GM12878 (cell line): ENCODE results near the gene PFKFB3. TPM values are rescaled to one million over a fixed set of nuclear protein-coding genes. Genes with fewer than 3 reads are reported as not detected.
A peak's percentile ranks its signal among the peaks of the same experiment; 100 is the strongest.
"Not testable (repeated sequence)": the region's sequence is repeated elsewhere in the genome, so short reads cannot be mapped to it uniquely, and the experiment has no call there.

Experiments
- ATAC-seq: fragments of 200-7000 bp; cut with Tn5 transposase; 3 replicates; pipeline ENCODE4 v1.9.1; 2020; ENCODE audit warnings: mild to moderate bottlenecking, moderate library complexity
- BruUV-seq: library from RNA; stranded (reverse); fragments of 400-500 nt; replicated peaks from 2 replicates; lab custom pipeline; 2021; lab: Mats Ljungman, UMichigan
- CTCF ChIA-PET: fragments of 300-600 bp; sonication (Branson Sonifier 250); formaldehyde crosslinking; extraction: SDS; loops from one replicate; lab custom pipeline; 2021; ENCODE audit warnings: inconsistent platforms; lab: Yijun Ruan, JAX
- POLR2A ChIA-PET: fragments of 350-600 bp; formaldehyde crosslinking; extraction: SDS; loops from one replicate; lab custom pipeline; 2021; ENCODE audit warnings: inconsistent platforms; lab: Charles Lee
- RAD21 ChIA-PET: fragments of 300-600 bp; sonication (Branson Sonifier 250); formaldehyde crosslinking; loops from one replicate; lab custom pipeline; 2023; ENCODE audit warnings: antibody characterized with exemption; ENCODE audit not compliant: unreplicated experiment; lab: Charles Lee
- SMC1A ChIA-PET: fragments of 300-600 bp; sonication (Branson Sonifier 250); formaldehyde crosslinking; loops from one replicate; lab custom pipeline; 2023; ENCODE audit not compliant: unreplicated experiment, uncharacterized antibody; lab: Charles Lee
- DNase-seq: peaks from one replicate; pipeline ENCODE4 v3.0.0-alpha.2; 2011; ENCODE audit warnings: low read depth, low spot score
- FAIRE-seq: peaks from 3 replicates; lab custom pipeline; 2011; peaks lifted over from hg19 to GRCh38; lab: Jason Lieb, UNC
- H2AFZ ChIP-seq: 2 replicates; pipeline ENCODE4 v1.6.0; 2011; ENCODE audit warnings: low read depth, low read length, control low read depth; ENCODE audit not compliant: control insufficient read depth
- H3K27ac ChIP-seq: 2 replicates; pipeline ENCODE4 v1.5.1; 2011; ENCODE audit warnings: control low read depth; ENCODE audit not compliant: control insufficient read depth, insufficient read depth
- H3K27me3 ChIP-seq, 2 experiments: replicated peaks in 1 of 2; 2 replicates each; pipeline versions ENCODE4 v1.6.0 to v1.6.1; 2011; ENCODE audit warnings: low read length in 1 of 2; ENCODE audit not compliant: control insufficient read depth in 2 of 2, insufficient read depth in 2 of 2
- H3K36me3 ChIP-seq, 2 experiments: 2 replicates each; pipeline ENCODE4 v1.5.1; 2011; ENCODE audit warnings: low read length in 1 of 2; ENCODE audit not compliant: control insufficient read depth in 2 of 2, insufficient read depth in 2 of 2
- H3K4me1 ChIP-seq: 2 replicates; pipeline ENCODE4 v1.6.1; 2011; ENCODE audit warnings: mild to moderate bottlenecking, low read length, moderate library complexity, mixed read lengths; ENCODE audit not compliant: control insufficient read depth, insufficient read depth
- H3K4me2 ChIP-seq: 2 replicates; pipeline ENCODE4 v1.6.0; 2011; ENCODE audit warnings: control low read depth; ENCODE audit not compliant: control insufficient read depth, insufficient read depth
- H3K4me3 ChIP-seq: fragments of 200-600 bp; sonication (generic); 2 replicates; pipeline ENCODE4 v1.5.1; 2016
- H3K79me2 ChIP-seq: 2 replicates; pipeline ENCODE4 v1.6.0; 2011; ENCODE audit warnings: low read length; ENCODE audit not compliant: control insufficient read depth, insufficient read depth
- H3K9ac ChIP-seq: 2 replicates; pipeline ENCODE4 v1.8.0; 2011; ENCODE audit warnings: low read length, control low read depth, mixed read lengths; ENCODE audit not compliant: control insufficient read depth, insufficient read depth
- H3K9me3 ChIP-seq: replicated peaks from 3 replicates; pipeline ENCODE4 v1.5.1; 2011; ENCODE audit warnings: mild to moderate bottlenecking, low read length; ENCODE audit not compliant: control insufficient read depth, insufficient read depth
- H4K20me1 ChIP-seq: 2 replicates; pipeline ENCODE4 v1.6.0; 2011; ENCODE audit not compliant: control insufficient read depth, insufficient read depth
- ATF3 ChIP-seq: IDR thresholded peaks from 2 replicates; pipeline ENCODE4 v1.6.1; 2011; ENCODE audit warnings: low read depth, mild to moderate bottlenecking, low read length, moderate library complexity, borderline replicate concordance; ENCODE audit errors: extremely low read depth
- BMI1 ChIP-seq: fragments of 450-650 bp; IDR thresholded peaks from 2 replicates; pipeline ENCODE4 v1.6.1; 2016; ENCODE audit warnings: mild to moderate bottlenecking, moderate library complexity, borderline replicate concordance
- IRF4 ChIP-seq: IDR thresholded peaks from 2 replicates; pipeline ENCODE4 v1.6.1; 2011; ENCODE audit warnings: low read depth, low read length
- JUND ChIP-seq: IDR thresholded peaks from 2 replicates; pipeline ENCODE4 v1.6.1; 2012; ENCODE audit warnings: low read depth, mild to moderate bottlenecking, low read length, improper control_type of control experiment, moderate library complexity
- LARP7 ChIP-seq: fragments of 450-650 bp; IDR thresholded peaks from 2 replicates; pipeline ENCODE4 v1.6.1; 2017; ENCODE audit warnings: mild to moderate bottlenecking
- NR2C2 ChIP-seq: IDR thresholded peaks from 2 replicates; pipeline ENCODE4 v1.6.1; 2011; ENCODE audit warnings: borderline replicate concordance, low read depth; ENCODE audit not compliant: control insufficient read depth, insufficient read length
- NRF1 ChIP-seq: conservative IDR thresholded peaks from 2 replicates; pipeline ENCODE4 v1.6.1; 2011; ENCODE audit warnings: mild to moderate bottlenecking, low read depth, low read length, improper control_type of control experiment
- RAD21 ChIP-seq: IDR thresholded peaks from 2 replicates; pipeline ENCODE4 v1.6.1; 2011; ENCODE audit warnings: mild to moderate bottlenecking, low read depth, low read length, moderate library complexity; ENCODE audit not compliant: insufficient read depth
- SMAD5 ChIP-seq: IDR thresholded peaks from 2 replicates; pipeline ENCODE4 v1.6.1; 2016; ENCODE audit warnings: antibody characterized with exemption, low read depth
- ZNF274 ChIP-seq: IDR thresholded peaks from one replicate; pipeline ENCODE4 v1.8.0; 2011; ENCODE audit not compliant: insufficient read length, insufficient read depth
- WGBS: methylation state at CpG from one replicate; pipeline ENCODE4 v1.1.6; 2016; ENCODE audit warnings: low lambda C conversion rate; ENCODE audit not compliant: insufficient replicate concordance, insufficient coverage; ENCODE audit errors: missing lambda C conversion rate; 5-methylcytosine and 5-hydroxymethylcytosine counted together
- in situ Hi-C: fragments of 300-500 bp; cut with MboI; formaldehyde crosslinking; loops from 9 replicates; pipeline ENCODE4 v1.14.3; 2018; ENCODE audit warnings: mixed read lengths
- intact Hi-C: fragments of 100-400 bp; cut with micrococcal nuclease; formaldehyde crosslinking; loops from one replicate; pipeline ENCODE4 v1.14.2; 2022; ENCODE audit not compliant: unreplicated experiment
- polyA plus RNA-seq, 11 experiments: library from polyadenylated mRNA; depleted of rRNA in 4 of 11; unstranded in 6 of 11; stranded (reverse) in 5 of 11; fragments of >200 nt; fragmentation: Nextera tagmentation in 4 of 11; fragmentation: Illumina TruSeq in 1 of 11; extraction: Ambion mirVana in 4 of 11; extraction: Trizol in 1 of 11; gene quantifications; 1 replicate in 1 of 11; 2 replicates in 10 of 11; pipeline versions ENCODE4 v1.2.1 to v1.2.3, GENCODE V29; 2011 to 2016; ENCODE audit warnings: inconsistent platforms in 2 of 11, missing spikeins in 2 of 11, low read depth in 1 of 11
- total RNA-seq, 4 experiments: library from RNA; depleted of rRNA in 3 of 4; stranded (reverse); fragments of >200 nt in 3 of 4; fragmentation: Illumina TruSeq in 1 of 4; extraction: Trizol in 1 of 4; gene quantifications; 2 replicates each; pipeline versions ENCODE4 v1.2.1 to v1.2.3, GENCODE V29; 2013 to 2021

Gene PFKFB3
- total and polyA plus RNA-seq, 10 of the 15 experiments (the other 5 are each of a cell fraction or from before 2014, with no cell fraction given): 1.6 to 46.7 (median 13.7) TPM

- H2AFZ ChIP-seq: no peak overlapping the region
- peak overlapping the region; percentile 54 for H3K4me2 ChIP-seq
- no TSS peak for BruUV-seq
- H3K79me2 ChIP-seq: peaks cover 44% of the 10 kb centered on the region
- H3K4me3 ChIP-seq: peak overlapping the region; percentile 67; the same call in 1 of the 2 replicates
- H3K36me3 ChIP-seq: peaks cover 2 to 7% of the 10 kb centered on the region in 2 experiments; a peak in 3 of 4 replicates
- WGBS: 64% methylated on average over 6 of the region's 6 CpGs
- DNase-seq: no peak
- RAD21 ChIA-PET: interaction anchor here (1.2 kb wide), 1 partner anchor 237 kb away, joined by 3 read pairs; no protein-coding TSS in a partner anchor
- no peaks in the 10 kb centered on the region; the same call in 1 of the 2 replicates for H4K20me1 ChIP-seq
- peak overlapping the region; percentile 15; the same call in 1 of the 2 replicates for H3K27ac ChIP-seq
- H3K9ac ChIP-seq: no peak overlapping the region; the same call in 1 of the 2 replicates
- POLR2A ChIA-PET: interaction anchor here (0.6 kb wide), 1 partner anchor 37 kb away, joined by 3 read pairs; no protein-coding TSS in a partner anchor
- FAIRE-seq: no peak
- in situ Hi-C loops: no loop called here
- CTCF ChIA-PET: interaction anchor here (1.6 kb wide), 1 partner anchor 35 kb away, joined by 4 read pairs; no protein-coding TSS in a partner anchor
- H3K4me1 ChIP-seq: no peaks in the 10 kb centered on the region; the same call in 1 of the 2 replicates
- no peak for TF ChIP-seq LARP7
- no peak for TF ChIP-seq NRF1
- TF ChIP-seq BMI1: no peak
- TF ChIP-seq JUND: no peak
- no peak for TF ChIP-seq NR2C2
- no peak for TF ChIP-seq IRF4
- TF ChIP-seq ZNF274: no peak
- no peak for TF ChIP-seq ATF3
- TF ChIP-seq SMAD5: no peak
- no peak for TF ChIP-seq RAD21
- no peaks in the 10 kb centered on the region for H3K9me3 ChIP-seq
- intact Hi-C loops: no loop called here
- no peaks in the 10 kb centered on the region for H3K27me3 ChIP-seq
- ATAC-seq: no peak
- SMC1A ChIA-PET: interaction anchor here (2.4 kb wide), 1 partner anchor 236 kb away, joined by 6 read pairs; no protein-coding TSS in a partner anchor
Observed at GRCh38 chr10:6165221-6165725, 37.5 kb upstream of the PFKFB3 start.

- H3K36me3 ChIP-seq, FAIRE-seq, BruUV-seq, H3K27ac ChIP-seq, H2AFZ ChIP-seq, H3K9ac ChIP-seq, DNase-seq, in situ Hi-C loops, ATAC-seq, H3K4me1 ChIP-seq, H3K9me3 ChIP-seq, H4K20me1 ChIP-seq, H3K27me3 ChIP-seq, intact Hi-C loops, H3K4me3 ChIP-seq: not testable (repeated sequence)
- Histone ChIP-seq H3K79me2 (peaks cover 49% of the 10 kb centered on the region), H3K4me2 (0 out of 2 replicates have a peak overlapping the region, but pooled peaks have one; percentile 54)
- ChIA-PET RAD21 (interaction anchor here (1.2 kb wide), 1 partner anchor 236 kb away, joined by 3 read pairs; no protein-coding TSS in a partner anchor), SMC1A (interaction anchor here (2.4 kb wide), 1 partner anchor 236 kb away, joined by 6 read pairs; no protein-coding TSS in a partner anchor), POLR2A (interaction anchor here (0.6 to 1.3 kb wide), 4 partner anchors 15 to 1030 kb away, joined by 3 to 4 read pairs (median 3); no protein-coding TSS in a partner anchor), CTCF (interaction anchor here (1.6 kb wide), 1 partner anchor 34 kb away, joined by 4 read pairs; no protein-coding TSS in a partner anchor)
- 98% methylated on average over 11 of the region's 15 CpGs for WGBS
Observed at GRCh38 chr10:6165933-6166332, 36.8 kb upstream of the PFKFB3 start.
